ENCODE measurements around the gene FAM171A1.
"Not testable (repeated sequence)": the region's sequence is repeated elsewhere in the genome, so short reads cannot be mapped to it uniquely, and the experiment has no call there.

The FAM171A1 gene

DNA sequence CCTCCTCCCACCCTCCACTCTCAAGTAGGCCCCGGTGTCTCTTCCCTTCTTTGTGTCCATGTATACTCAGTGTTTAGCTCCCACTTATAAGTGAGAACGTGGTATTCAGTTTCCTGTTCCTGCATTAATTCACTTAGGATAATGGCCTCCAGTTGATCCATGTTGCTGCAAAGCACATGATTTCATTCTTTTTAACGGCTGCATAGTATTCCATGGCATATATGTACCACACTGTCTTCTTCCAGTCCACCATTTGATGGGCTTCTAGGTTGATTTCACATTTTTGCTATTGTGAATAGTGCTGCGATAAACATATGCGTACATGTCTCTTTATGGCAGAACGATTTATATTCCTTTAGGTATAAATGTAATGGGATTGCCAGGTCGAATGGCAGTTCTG is 51.0 kb downstream of the FAM171A1 start:
- no peak for DNase-seq (ENCODE audit: low spot score)

- no peak for DNase-seq (ENCODE audit: low spot score)
Observed at GRCh38 chr10:15316871-15317464, 54.1 kb downstream of the FAM171A1 start.

GRCh38 chr10:15316145-15316544 is 54.9 kb downstream of the FAM171A1 start:
- no peak for DNase-seq (ENCODE audit: low spot score)

- no peak for DNase-seq (ENCODE audit: low spot score)
Observed at GRCh38 chr10:15315286-15315685, 55.8 kb downstream of the FAM171A1 start.

DNA sequence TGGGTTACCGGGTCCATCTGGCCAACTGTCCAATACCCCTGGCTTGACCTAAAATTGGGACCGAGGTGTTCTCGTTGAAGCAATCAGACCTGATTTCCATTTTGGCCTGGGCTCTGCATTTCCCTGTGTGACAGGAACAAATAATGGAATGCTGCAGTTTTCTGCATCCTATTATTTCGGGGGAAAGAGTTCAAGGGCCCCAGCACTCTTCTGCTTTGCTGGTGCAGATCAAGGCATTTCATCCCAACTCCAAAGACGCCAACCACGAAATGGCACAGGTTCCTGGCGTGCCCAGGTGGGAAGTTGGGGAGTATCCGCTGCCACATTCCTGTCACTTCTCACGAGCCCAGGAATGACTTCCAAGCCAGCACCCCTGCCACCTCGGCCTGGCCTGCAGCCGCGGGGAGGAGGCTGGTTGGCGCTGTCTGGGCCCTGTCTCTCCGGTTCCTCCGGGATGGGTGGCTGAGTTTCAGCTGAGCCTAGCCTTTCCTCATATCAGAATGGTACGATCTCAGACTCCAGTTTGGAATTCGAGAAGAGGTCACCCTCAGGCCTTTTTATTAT is 56.5 kb downstream of the FAM171A1 start:
- DNase-seq (ENCODE audit: low spot score) = no peak

DNA sequence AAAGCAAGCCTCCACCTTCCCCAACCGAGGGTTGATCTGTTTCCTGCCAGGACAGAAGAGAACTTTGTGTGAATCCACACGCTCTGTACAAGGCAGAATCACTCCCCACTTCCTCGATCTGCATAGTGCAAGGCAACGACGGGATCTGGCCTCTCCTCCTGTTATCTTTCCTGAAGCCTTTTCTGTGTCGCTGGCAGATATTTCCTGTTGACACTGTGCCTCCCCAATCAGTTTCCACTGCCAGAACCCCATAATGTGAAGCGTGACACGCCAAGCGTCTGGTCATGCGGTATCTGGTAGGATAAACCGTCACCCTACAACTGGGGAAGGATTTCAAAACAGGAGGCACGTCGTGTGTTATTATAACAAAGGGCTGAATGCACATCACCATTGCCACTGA is 57.2 kb downstream of the FAM171A1 start:
- no peak for DNase-seq (ENCODE audit: low spot score)

- DNase-seq (ENCODE audit: low spot score) = no peak
Observed at GRCh38 chr10:15313047-15313446, 58.0 kb downstream of the FAM171A1 start.

DNA sequence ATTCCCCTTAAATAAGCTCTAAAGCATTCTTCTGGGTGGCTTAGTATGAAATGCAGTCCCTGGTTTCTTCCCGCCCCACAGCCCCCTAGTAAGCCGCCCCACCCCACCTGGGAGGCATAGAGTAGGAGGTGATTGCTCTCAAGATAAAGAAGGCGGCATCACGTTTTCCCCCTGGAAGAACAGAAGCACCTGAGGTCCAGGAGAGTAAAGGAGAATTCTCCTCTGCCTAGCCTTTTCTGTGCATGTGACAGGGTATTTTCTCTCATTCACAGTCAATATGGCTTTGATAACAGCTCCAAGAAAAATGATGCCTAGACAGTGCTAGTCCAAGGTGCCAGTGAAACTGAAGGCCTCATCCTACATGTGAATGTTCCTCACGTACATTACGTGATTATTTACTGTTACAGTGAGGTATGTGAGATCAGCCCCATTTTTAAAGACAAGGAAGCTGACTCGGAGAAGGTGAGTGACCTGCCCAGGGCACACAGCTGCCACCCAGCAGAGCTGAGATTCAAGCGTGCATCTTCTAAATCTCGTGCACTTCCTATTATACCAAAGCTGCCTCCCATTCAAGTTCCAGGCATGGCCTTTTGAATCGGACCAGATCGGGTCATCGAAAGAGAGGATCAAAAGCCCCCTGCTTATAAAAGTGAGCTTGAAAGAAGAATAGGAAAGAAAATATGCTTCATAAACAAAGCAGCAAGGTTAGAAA is 59.4 kb downstream of the FAM171A1 start:
- DNase-seq (ENCODE audit: low spot score) = no peak

GRCh38 chr10:15310776-15311568 is 60.1 kb downstream of the FAM171A1 start:
- no peak for DNase-seq (ENCODE audit: low spot score)

- no peak for DNase-seq (ENCODE audit: low spot score)
Observed at GRCh38 chr10:15309221-15309620, 61.9 kb downstream of the FAM171A1 start.

GRCh38 chr10:15306735-15307280 is 64.3 kb downstream of the FAM171A1 start:
- no peak for DNase-seq (ENCODE audit: low spot score)

- DNase-seq (ENCODE audit: low spot score) = no peak
Observed at GRCh38 chr10:15305634-15306033, 65.5 kb downstream of the FAM171A1 start.

DNA sequence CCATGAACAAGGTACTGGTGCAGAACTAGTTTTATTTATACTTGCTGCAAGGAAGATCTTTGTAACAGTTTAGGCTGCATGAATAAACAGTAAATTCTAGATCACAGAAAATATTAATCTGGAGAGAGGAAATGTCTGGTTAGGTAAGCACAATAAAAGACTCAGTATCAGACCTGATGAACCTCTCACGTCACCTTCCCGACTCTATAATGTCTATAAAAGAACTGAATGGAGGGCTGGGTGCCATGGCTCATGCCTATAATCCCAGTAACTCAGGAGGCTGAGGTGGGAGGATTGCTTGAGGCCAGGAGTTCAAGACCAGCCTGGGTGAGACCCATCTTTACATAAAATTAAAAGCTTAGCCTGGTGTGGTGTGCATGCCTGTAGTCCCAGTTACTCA is 65.9 kb downstream of the FAM171A1 start:
- DNase-seq (ENCODE audit: low spot score) = no peak

GRCh38 chr10:15302188-15302956 is 68.7 kb downstream of the FAM171A1 start:
- DNase-seq (ENCODE audit: low spot score) = not testable (repeated sequence)

DNA sequence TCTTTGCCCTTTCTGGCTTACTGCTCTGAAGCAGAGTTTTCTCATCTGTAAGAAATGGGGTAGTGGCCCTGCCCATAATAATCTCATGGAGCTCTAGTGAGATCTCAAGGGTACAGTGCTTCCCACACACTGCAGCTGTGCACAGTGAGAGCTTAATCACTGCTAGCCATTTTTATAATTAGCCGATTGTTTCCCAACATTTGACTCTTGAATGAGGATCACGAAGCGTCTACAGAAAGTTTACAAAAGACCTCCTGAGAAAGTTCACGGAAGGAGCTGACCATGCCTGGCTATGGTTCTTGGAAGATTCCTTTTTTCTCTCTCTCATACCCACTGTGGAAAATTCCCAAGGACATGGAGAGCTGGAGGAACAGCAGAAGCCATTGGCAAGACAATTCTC is 70.4 kb downstream of the FAM171A1 start:
- DNase-seq (ENCODE audit: low spot score) = no peak

DNA sequence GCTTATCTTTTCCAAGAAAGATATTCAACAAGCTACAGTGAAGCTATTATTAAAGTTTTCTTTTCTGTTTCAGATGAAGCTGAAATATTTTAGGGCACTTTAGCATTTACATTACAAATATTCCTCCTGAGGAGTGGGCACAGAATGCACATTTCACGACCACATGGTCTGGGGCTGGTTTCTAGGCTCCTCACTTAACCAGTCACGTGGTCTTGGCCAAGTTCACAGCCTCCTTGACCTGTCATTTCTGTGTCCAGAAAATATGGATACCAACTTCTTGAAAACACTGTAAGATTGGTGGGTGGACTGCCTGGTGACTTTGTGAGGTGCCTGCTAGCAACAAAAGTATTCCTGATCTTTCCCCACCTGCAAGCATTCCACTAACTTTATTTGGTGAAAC is 70.9 kb downstream of the FAM171A1 start:
- DNase-seq (ENCODE audit: low spot score) = no peak

DNA sequence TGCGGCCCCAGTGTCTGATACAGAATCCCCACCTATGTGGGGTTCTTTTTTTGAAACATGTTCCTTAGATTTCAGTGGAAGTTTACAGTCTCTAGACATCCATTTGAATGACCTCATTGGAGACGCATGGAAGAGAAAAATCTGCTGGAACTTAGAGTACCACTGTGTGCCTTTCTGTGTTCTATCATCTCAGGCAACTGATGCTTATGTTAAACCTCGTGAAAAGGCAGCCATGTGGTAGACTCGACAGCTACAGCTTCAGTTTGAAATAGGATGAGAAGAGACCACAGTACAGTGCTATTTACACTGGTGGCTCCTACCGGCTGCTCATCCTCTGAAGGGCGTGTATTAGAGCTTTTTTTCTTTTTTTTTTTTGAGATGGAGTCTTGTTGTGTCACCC is 74.4 kb downstream of the FAM171A1 start:
- no peak for DNase-seq (ENCODE audit: low spot score)

DNA sequence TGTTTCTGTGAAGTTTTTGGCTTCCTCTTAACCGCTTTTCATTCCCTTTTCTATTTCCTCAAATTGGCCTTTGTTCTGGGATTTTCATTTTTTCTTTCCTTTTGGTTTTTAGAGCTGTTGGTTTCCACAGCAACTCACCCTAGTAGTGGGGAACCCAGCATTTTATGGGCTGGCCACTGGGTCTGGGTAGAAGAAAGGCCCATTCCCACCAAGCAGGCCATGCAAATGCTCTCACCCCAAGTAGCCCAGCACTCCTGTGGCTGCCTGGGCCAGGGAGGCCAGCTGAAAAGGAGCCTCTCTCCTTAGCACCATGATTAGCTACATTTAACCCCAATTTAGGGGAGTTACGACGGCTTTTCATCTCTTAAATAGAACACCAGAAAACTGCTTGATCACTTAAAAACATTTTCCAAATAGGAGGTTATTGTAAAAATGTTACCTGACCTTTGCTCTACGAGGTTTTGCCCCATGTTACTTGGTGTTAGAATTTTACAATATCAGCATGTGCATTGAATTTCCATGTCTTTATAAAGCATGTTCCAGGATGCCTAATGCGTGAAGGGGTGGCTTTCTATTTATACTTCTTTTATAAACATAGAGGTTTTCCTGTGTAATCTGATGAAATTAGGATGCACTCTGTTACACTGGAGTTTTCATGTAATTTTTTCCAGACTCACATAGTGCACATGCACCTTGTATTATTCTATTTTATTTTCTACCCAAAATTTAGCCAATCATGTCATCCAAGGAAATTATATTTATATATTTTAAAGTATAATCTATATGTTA is 75.4 kb downstream of the FAM171A1 start:
- no peak for DNase-seq (ENCODE audit: low spot score)

GRCh38 chr10:15293862-15294842 is 76.9 kb downstream of the FAM171A1 start:
- DNase-seq (ENCODE audit: low spot score) = no peak

GRCh38 chr10:15290671-15291070 is 80.4 kb downstream of the FAM171A1 start:
- no peak for DNase-seq (ENCODE audit: low spot score)
